CD8-positive, alpha-beta memory T cell (primary cell): ENCODE results near the gene DIP2B. TPM values are rescaled to one million over a fixed set of nuclear protein-coding genes. Genes with fewer than 3 reads are reported as not detected.
A peak's percentile ranks its signal among the peaks of the same experiment; 100 is the strongest.

Experiments used
- CTCF ChIA-PET: fragments of 350-600 bp; sonication (Branson Sonifier 250); formaldehyde crosslinking; loops from one replicate; lab custom pipeline; 2021; ENCODE audit warnings: antibody characterized with exemption; lab: Charles Lee
- POLR2A ChIA-PET: fragments of 350-600 bp; sonication (Branson Sonifier 250); formaldehyde crosslinking; loops from one replicate; lab custom pipeline; 2021; ENCODE audit warnings: antibody characterized with exemption; lab: Charles Lee
- DNase-seq, 5 donors: peaks; one replicate each; pipeline versions ENCODE4 v3.0.0 to v3.0.0-alpha.2; 2020 to 2022; ENCODE audit warnings: mixed read lengths in 1 of 5
- H3K27ac ChIP-seq: one replicate; pipeline ENCODE4 v1.7.0; 2013; ENCODE audit warnings: low read depth, mild to moderate bottlenecking, low read length, moderate library complexity
- H3K27me3 ChIP-seq: 2 replicates; pipeline ENCODE4 v1.7.0; 2013; ENCODE audit warnings: low read length, mild to moderate bottlenecking; ENCODE audit not compliant: insufficient read depth, poor library complexity, severe bottlenecking
- H3K36me3 ChIP-seq: 2 replicates; pipeline ENCODE4 v1.7.0; 2013; ENCODE audit warnings: mild to moderate bottlenecking, low read length, moderate library complexity; ENCODE audit not compliant: insufficient read depth
- H3K4me1 ChIP-seq: 2 replicates; pipeline ENCODE4 v1.7.0; 2013; ENCODE audit warnings: mild to moderate bottlenecking, low read length, moderate library complexity; ENCODE audit not compliant: insufficient read depth
- H3K4me3 ChIP-seq: 2 replicates; pipeline ENCODE4 v1.7.0; 2013; ENCODE audit warnings: mild to moderate bottlenecking, low read length
- H3K9me3 ChIP-seq: 2 replicates; pipeline ENCODE4 v1.7.0; 2013; ENCODE audit warnings: mild to moderate bottlenecking, low read length
- H3K27ac Mint-ChIP-seq, 8 donors: one replicate each; pipeline ENCODE4 v1.8.0; 2020 to 2021; ENCODE audit warnings: mixed read lengths in 8 of 8, mild to moderate bottlenecking in 6 of 8, inconsistent platforms in 3 of 8, moderate library complexity in 3 of 8
- H3K27me3 Mint-ChIP-seq, 2 donors: one replicate each; pipeline ENCODE4 v1.8.0; 2020 to 2021; ENCODE audit warnings: mixed read lengths in 2 of 2, mild to moderate bottlenecking in 1 of 2, moderate library complexity in 1 of 2
- H3K36me3 Mint-ChIP-seq, 3 donors: one replicate each; pipeline ENCODE4 v1.8.0; 2020 to 2021; ENCODE audit warnings: mixed read lengths in 3 of 3, inconsistent platforms in 1 of 3, mild to moderate bottlenecking in 1 of 3
- H3K4me1 Mint-ChIP-seq, 3 donors: one replicate each; pipeline ENCODE4 v1.8.0; 2020 to 2021; ENCODE audit warnings: mixed read lengths in 3 of 3, inconsistent platforms in 1 of 3, mild to moderate bottlenecking in 1 of 3
- H3K4me3 Mint-ChIP-seq, 7 donors: one replicate each; pipeline ENCODE4 v1.8.0; 2020 to 2021; ENCODE audit warnings: mixed read lengths in 7 of 7, mild to moderate bottlenecking in 6 of 7, moderate library complexity in 4 of 7, inconsistent platforms in 2 of 7
- H3K9me3 Mint-ChIP-seq, 5 donors: one replicate each; pipeline ENCODE4 v1.8.0; 2020 to 2022; ENCODE audit warnings: mixed read lengths in 5 of 5, mild to moderate bottlenecking in 3 of 5, moderate library complexity in 2 of 5, inconsistent platforms in 1 of 5
- polyA plus RNA-seq: library from polyadenylated mRNA; unstranded; fragments of 300-500 nt; fragmentation: Illumina TruSeq; gene quantifications from one replicate; pipeline ENCODE4 v1.2.3, GENCODE V29; 2021
- total RNA-seq, 2 experiments: library from RNA; stranded (reverse); gene quantifications; one replicate each; pipeline ENCODE4 v1.2.3, GENCODE V29; 2021

DIP2B gene
- total and polyA plus RNA-seq, 3 experiments from 2014 or later = 7.9 to 21.0 (median 20.4) TPM

GRCh38 chr12:50790081-50790480, 285.3 kb downstream of the DIP2B start:
- peaks cover 15 to 21% (median 20%) of the 10 kb centered on the region in 3 donors for H3K4me1 Mint-ChIP-seq
- no peak overlapping the region for H3K4me3 Mint-ChIP-seq
- no peaks in the 10 kb centered on the region for H3K27me3 Mint-ChIP-seq
- H3K9me3 Mint-ChIP-seq = peaks cover 0 to 4% (median 0%) of the 10 kb centered on the region in 5 donors
- Histone ChIP-seq H3K4me3 (no peak overlapping the region), H3K36me3 (no peaks in the 10 kb centered on the region), H3K27me3 (no peaks in the 10 kb centered on the region), H3K27ac (no peak overlapping the region), H3K9me3 (no peaks in the 10 kb centered on the region), H3K4me1 (no peaks in the 10 kb centered on the region)
- CTCF ChIA-PET = interaction anchor here (0.7 to 1.1 kb wide), 2 partner anchors 196 to 286 kb away, joined by 3 read pairs; no protein-coding TSS in a partner anchor
- POLR2A ChIA-PET = interaction anchor here (0.7 to 0.9 kb wide), 2 partner anchors 25 to 641 kb away, joined by 4 read pairs; no protein-coding TSS in a partner anchor
- H3K27ac Mint-ChIP-seq = peak overlapping the region in 1 of 8 donors; percentile 69
- peaks cover 15 to 45% (median 15%) of the 10 kb centered on the region in 3 donors for H3K36me3 Mint-ChIP-seq
- no peak for DNase-seq

Other genes starting within 250 kb of the DIP2B start
- 100 to 1,000 TPM in 1 of 2 experiments, 10 to 100 TPM in 1; 95.4 to 103 TPM for gene LIMA1, start 221.5 kb upstream of the DIP2B start, total RNA-seq
- gene LIMA1, start 221.5 kb upstream of the DIP2B start, polyA plus RNA-seq = 13.1 TPM
- gene FAM186A, start 108.4 kb upstream of the DIP2B start, total RNA-seq = not detected
- not detected for gene FAM186A, start 108.4 kb upstream of the DIP2B start, polyA plus RNA-seq
- gene LARP4, start 104.1 kb upstream of the DIP2B start, total RNA-seq = 100 to 1,000 TPM; 110 to 121 TPM
- gene LARP4, start 104.1 kb upstream of the DIP2B start, polyA plus RNA-seq = 19.5 TPM